Retinal pigment epithelial cell (primary cell): ENCODE results near the gene DSN1.

ENCODE experiments used
- DNase-seq: peaks from one replicate; pipeline ENCODE4 v3.0.0-alpha.2; 2010; ENCODE audit warnings: low read depth
- H3K4me3 ChIP-seq: 2 replicates; pipeline ENCODE4 v1.5.1; 2011; ENCODE audit warnings: mild to moderate bottlenecking, low read length, control low read depth, moderate library complexity
- TF ChIP-seq, protein P1 (sequence below): conservative IDR thresholded peaks from 2 replicates; pipeline ENCODE4 v1.5.1; 2011; ENCODE audit warnings: low read depth, low read length, control low read depth, inconsistent platforms

DSN1 gene

DNA sequence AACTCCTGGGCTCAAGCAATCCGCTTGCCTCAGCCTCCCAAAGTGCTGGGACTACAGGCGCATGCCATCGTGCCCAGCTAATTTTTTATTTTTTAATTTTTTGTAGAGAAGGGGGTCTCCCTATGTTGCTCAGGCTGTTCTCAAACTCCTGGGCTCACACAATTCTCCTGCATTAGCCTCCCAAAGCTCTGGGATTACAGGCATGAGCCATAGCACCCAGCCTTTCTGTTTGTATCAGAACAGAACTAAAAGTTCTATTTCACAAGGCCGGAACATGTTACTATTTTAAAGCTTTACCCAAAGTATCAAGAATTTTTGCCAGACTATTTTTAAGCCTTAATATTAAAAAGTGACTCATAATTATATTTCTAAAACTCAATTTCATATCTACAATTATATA is 70.0 kb downstream of the DSN1 start:
- H3K4me3 ChIP-seq: no peak overlapping the region
- DNase-seq: no peak
- TF ChIP-seq, protein P1, sequence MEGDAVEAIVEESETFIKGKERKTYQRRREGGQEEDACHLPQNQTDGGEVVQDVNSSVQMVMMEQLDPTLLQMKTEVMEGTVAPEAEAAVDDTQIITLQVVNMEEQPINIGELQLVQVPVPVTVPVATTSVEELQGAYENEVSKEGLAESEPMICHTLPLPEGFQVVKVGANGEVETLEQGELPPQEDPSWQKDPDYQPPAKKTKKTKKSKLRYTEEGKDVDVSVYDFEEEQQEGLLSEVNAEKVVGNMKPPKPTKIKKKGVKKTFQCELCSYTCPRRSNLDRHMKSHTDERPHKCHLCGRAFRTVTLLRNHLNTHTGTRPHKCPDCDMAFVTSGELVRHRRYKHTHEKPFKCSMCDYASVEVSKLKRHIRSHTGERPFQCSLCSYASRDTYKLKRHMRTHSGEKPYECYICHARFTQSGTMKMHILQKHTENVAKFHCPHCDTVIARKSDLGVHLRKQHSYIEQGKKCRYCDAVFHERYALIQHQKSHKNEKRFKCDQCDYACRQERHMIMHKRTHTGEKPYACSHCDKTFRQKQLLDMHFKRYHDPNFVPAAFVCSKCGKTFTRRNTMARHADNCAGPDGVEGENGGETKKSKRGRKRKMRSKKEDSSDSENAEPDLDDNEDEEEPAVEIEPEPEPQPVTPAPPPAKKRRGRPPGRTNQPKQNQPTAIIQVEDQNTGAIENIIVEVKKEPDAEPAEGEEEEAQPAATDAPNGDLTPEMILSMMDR: no peak
